HG03159 (cell line): ENCODE data around the gene SMYD3.

Source experiments
- ATAC-seq: cut with Tn5 transposase; IDR thresholded peaks from one replicate; pipeline ENCODE4 v1.9.1; 2021; ENCODE audit warnings: mild to moderate bottlenecking, moderate library complexity; ENCODE audit not compliant: unreplicated experiment

SMYD3 gene

DNA sequence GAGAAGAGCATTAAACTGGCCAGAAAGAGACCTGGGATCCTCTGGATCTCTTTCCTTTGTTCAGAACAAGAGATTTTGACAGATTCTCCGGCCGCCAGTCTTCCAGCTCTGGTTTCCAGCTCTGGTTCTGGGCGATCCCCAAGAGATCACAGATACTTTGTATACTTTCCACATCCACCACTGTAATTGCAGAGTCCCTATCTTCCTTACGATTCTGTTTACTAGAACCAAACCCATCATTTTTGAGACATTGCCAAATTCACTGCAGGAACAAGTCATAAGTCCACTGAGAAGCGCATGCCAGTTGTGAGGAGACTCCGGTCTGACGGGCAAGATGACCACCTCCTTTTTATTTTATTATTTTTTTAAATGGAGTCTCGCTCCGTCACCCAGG lies 505.2 kb downstream of the SMYD3 start:
- no peak for ATAC-seq

DNA sequence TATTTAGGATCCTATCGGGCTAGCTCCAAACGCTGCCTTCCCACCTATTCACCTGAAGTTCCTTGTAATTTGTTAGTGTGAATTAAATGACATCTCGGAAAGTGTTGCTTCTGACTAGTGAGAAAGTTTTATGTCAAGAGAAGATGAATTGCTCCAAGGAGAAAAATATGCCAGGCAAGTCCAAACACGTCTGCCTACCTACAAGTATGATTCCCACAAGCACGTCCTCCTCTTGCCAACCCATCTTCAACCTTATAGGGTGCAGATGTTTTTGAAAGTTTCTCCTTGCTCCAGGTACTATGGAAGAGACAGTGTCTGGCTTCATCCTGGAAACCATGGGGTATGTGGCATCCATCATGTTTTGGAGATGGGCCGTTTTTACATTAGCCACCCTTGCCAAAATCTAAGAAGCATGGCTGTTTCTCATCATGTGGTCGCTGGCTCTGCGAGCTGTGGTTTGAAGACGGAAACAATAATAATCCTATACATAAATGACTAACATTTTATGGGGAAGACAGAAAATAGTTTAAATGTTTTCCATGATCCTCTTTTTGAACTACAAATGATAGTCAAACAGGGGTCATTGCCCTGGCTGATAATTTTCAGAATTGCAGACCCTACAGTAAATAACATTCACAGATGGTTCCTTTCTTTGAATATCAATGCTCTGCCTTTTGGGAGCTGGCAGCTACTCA lies 505.8 kb downstream of the SMYD3 start:
- ATAC-seq: no peak

GRCh38 chr1:246000638-246001015 lies 506.5 kb downstream of the SMYD3 start:
- no peak for ATAC-seq

DNA sequence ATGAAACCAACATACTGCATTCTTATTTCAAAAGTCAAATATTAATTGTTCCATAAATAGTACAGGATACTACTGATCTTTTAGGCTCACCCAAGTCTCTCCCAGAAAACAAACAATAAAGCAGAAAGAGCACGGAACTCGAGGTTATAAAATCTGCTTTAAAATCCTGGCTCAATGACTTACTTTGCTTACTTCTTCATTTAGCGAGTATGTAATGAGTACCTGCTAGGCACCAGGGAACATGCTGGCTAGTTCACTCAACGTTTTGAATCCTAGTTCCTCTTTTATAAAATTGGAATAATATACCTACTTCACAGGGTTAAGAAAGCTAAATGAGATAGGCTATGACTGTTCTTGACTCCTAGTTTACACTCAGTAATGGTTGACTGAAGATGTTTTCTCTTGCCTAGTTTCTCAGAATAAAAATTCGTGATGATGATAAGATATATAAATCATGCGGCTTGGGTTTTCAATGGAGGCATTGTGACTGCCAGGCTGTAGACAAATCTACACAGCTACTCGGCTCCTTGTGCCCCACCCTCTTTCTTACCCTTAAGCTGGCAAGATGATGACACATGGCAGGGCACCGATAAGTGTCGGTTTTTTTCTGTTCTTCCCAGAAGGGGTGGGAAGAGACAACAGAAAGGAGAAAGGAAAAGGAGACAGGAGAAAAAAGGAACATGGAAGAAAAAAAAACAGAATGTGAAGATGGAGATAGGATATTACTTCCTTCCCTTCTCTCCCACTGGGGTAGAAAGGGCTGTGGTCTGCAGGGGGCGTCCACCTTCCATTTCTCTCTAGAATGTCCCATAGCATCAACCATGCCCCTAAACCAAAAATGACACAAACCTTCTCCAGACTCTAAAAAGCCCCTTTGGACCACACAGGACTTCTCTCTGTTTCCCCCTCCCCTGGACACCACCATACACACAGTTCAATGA lies 507.1 kb downstream of the SMYD3 start:
- ATAC-seq: peak; percentile 90

- ATAC-seq: no peak
Observed at GRCh38 chr1:245997471-245998258, 509.4 kb downstream of the SMYD3 start.

GRCh38 chr1:245996811-245997210 lies 510.3 kb downstream of the SMYD3 start:
- ATAC-seq: no peak

DNA sequence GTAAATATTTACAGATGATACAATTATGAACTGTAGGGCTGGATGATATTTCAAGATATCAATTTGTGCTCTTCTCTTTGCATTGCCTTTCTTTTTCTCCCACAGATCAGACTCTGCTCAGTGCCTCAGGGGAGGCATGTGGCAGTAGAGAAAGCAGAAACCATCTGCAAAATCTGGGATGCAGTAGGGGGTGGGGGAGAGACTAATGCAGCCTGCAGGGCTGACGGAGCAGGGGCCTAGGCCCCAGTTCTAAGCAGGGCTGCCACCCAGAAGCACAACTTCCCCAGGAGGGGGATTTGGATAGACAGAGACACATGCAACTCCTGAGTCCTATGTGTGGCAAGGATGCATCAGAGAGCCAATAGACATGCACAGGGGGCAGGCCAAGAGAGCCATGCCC lies 511.6 kb downstream of the SMYD3 start:
- ATAC-seq: no peak

DNA sequence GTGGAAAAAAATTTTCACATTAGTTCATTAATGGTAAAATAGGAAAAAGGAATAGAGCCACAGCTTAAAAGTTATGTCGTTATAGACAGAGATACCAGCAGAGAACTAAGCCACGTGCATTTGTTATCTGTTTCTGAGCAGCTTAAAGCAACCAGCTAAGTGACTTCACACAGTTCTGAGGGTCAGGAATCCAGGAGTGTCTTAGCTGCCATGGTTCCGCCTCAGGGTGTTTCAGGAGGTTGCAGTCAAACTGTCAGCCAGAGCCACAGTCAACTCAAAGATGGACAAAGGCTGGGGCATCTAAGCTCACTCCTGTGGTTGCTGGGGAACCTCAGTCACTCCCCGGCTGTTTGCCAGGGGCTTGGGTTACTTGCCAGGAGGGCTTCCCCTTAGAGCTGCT lies 515.8 kb downstream of the SMYD3 start:
- no peak for ATAC-seq

GRCh38 chr1:245990315-245991022 lies 516.6 kb downstream of the SMYD3 start:
- no peak for ATAC-seq

- ATAC-seq: no peak
Observed at GRCh38 chr1:245988393-245989078, 518.5 kb downstream of the SMYD3 start.

DNA sequence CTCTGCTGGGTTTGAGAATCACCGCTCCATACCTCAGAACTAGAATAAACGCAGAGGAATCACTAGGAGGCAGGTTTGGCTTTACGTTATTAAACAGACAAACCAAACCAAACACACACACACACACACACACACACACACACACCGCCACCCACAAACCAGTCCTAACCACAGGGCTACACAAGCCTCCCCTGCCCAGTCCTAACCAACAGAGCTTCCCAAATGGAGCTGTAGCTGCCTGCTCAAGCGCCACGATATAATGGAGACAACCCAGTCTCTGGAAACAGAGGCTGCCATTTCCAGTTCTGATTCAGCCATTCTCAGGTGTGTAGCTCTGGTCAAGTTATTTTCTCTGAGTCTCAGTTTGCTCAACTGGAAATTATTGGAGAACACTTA lies 519.1 kb downstream of the SMYD3 start:
- ATAC-seq: no peak

DNA sequence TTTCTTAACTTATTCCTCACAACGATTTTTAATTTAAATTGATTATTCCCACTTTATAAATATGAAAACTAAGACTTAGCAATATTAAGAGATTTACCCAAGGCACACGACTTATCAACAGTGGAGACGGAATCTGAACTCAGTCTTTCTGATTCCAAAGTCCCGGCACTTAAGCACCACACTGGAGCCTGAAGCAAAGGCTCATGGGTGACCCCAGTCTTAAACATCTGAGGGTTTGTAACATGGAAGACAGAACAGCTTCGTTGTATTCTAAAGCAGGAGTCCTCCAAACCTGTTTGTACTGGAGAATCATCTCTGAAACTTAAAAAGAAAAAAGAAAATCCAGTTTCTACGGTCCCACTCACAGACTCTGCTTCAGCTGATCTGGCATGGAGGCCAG lies 519.5 kb downstream of the SMYD3 start:
- ATAC-seq: no peak

- no peak for ATAC-seq
Observed at GRCh38 chr1:245987219-245987545, 519.9 kb downstream of the SMYD3 start.

DNA sequence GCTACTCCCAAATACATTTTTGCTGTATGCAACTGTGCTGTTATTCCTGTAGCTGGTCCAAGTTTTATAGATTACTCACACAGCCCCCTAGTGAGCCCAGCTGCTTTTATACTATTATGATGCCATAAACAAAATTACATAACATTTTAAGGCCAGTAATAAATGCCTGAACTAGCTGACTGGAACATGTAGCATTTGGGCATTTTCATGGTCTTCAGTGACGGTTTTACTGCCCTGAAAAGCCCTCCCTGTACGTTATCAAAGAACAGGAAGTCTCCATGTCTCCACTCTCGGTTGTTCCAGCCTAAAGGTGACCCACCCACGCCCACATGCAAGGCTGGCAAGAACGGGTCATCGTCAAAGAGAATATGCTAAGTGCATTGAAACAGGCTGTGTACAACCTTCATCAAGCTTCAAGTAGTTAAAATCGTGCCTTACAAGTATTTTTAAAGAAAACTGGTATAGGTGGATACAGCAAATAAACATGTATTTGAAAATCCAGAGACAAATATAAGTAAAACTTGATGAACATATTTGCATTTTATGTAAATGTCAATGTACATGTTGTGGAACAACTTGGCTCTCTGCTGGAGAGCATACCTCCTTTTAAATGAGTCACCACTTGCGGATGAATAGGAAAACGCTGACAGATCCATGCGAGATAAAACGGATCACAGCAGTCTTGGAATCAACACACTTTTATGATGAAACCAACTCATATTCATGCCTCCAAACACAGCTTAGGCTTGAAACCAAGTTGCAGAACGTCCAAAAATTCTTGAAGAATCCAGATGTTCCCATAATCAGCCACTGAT lies 520.5 kb downstream of the SMYD3 start:
- ATAC-seq: no peak

- ATAC-seq: no peak
Observed at GRCh38 chr1:245984390-245985155, 522.5 kb downstream of the SMYD3 start.

DNA sequence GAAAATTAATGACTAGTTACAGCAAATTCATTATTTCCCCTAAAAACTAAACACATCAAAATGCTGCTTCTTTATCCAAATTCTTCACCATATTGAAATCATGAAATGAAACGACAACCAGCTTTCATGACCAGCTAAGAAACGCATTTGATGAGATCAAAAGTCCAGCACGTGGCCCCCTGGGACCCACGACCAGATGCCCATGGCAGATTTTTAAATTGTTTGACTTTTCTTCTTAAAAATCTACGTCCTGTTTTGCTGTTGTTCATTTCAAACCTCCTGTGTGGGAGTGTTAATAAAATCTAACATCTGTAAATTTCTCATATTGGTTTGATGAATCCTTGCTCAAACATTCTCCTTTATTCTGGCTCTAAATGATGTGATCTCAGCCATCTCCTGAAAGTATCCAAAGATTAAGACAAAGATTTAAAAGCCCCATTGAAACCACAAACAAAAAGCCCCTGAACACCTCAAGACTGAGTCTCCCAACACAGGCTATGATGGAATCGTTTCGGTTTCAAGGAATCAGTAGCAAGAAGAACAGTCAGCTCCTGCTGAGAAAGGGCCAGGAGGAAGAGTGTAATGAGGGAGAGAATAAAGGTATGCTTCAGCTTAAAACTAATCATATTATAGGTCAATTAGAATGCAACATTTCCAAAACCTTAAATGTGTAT lies 523.6 kb downstream of the SMYD3 start:
- no peak for ATAC-seq

GRCh38 chr1:245979589-245979988 lies 527.5 kb downstream of the SMYD3 start:
- ATAC-seq: no peak

GRCh38 chr1:245978915-245979314 lies 528.2 kb downstream of the SMYD3 start:
- ATAC-seq: no peak
